ENCODE data around the gene PSMB1.
"Not testable (repeated sequence)": the region's sequence is repeated elsewhere in the genome, so short reads cannot be mapped to it uniquely, and the experiment has no call there.

Gene PSMB1

GRCh38 chr6:170512249-170512648 is 40.9 kb downstream of the PSMB1 start:
- TF ChIP-seq CTCF (IDR thresholded peaks at IDR 0.05; ENCODE audit: insufficient read depth, low read depth, low read length, missing control alignments) = no peak
- no peak overlapping the region for H3K4me3 ChIP-seq (ENCODE audit: low read depth, low read length)

GRCh38 chr6:170510631-170511030 is 42.5 kb downstream of the PSMB1 start:
- H3K4me3 ChIP-seq (ENCODE audit: low read depth, low read length) = no peak overlapping the region
- TF ChIP-seq CTCF (IDR thresholded peaks at IDR 0.05; ENCODE audit: insufficient read depth, low read depth, low read length, missing control alignments) = no peak
- no peak for DNase-seq (ENCODE audit: low read depth)

More at GRCh38 chr6:170512249-170512648, 40.9 kb downstream of the PSMB1 start:
- DNase-seq (ENCODE audit: low read depth) = no peak

GRCh38 chr6:170509723-170510018 is 43.4 kb downstream of the PSMB1 start:
- no peak for TF ChIP-seq CTCF (IDR thresholded peaks at IDR 0.05; ENCODE audit: insufficient read depth, low read depth, low read length, missing control alignments)
- no peak for DNase-seq (ENCODE audit: low read depth)
- H3K4me3 ChIP-seq (ENCODE audit: low read depth, low read length) = no peak overlapping the region

GRCh38 chr6:170508892-170509722 is 44.0 kb downstream of the PSMB1 start:
- not testable (repeated sequence) for H3K4me3 ChIP-seq (ENCODE audit: low read depth, low read length); DNase-seq (ENCODE audit: low read depth)

GRCh38 chr6:170508275-170508674 is 44.8 kb downstream of the PSMB1 start:
- not testable (repeated sequence) for H3K4me3 ChIP-seq (ENCODE audit: low read depth, low read length); DNase-seq (ENCODE audit: low read depth)

GRCh38 chr6:170507728-170508127 is 45.4 kb downstream of the PSMB1 start:
- DNase-seq (ENCODE audit: low read depth); H3K4me3 ChIP-seq (ENCODE audit: low read depth, low read length): not testable (repeated sequence)

GRCh38 chr6:170506446-170506845 is 46.7 kb downstream of the PSMB1 start:
- H3K4me3 ChIP-seq (ENCODE audit: low read depth, low read length) = no peak overlapping the region
- no peak for TF ChIP-seq CTCF (IDR thresholded peaks at IDR 0.05; ENCODE audit: insufficient read depth, low read depth, low read length, missing control alignments)
- no peak for DNase-seq (ENCODE audit: low read depth)

- no peak for DNase-seq (ENCODE audit: low read depth)
- TF ChIP-seq CTCF (IDR thresholded peaks at IDR 0.05; ENCODE audit: insufficient read depth, low read depth, low read length, missing control alignments) = no peak
- H3K4me3 ChIP-seq (ENCODE audit: low read depth, low read length) = no peak overlapping the region
Measured at GRCh38 chr6:170505306-170505705, 47.8 kb downstream of the PSMB1 start.
